Measurements from ENCODE around the gene PGAM2.
A peak's percentile ranks its signal among the peaks of the same experiment; 100 is the strongest.

PGAM2 gene

GRCh38 chr7:44106311-44107065, 41.1 kb upstream of the PGAM2 start:
- Mint-ChIP-seq H3K4me3 (no peak overlapping the region), H3K4me1 (ENCODE audit: low read depth) (peaks cover 4% of the 10 kb centered on the region), H3K9me3 (no peaks in the 10 kb centered on the region), H3K36me3 (ENCODE audit: low read depth) (no peaks in the 10 kb centered on the region), H3K27me3 (ENCODE audit: low read depth) (peaks cover 19% of the 10 kb centered on the region), H3K27ac (no peak overlapping the region)

GRCh38 chr7:44105832-44106231, 40.5 kb upstream of the PGAM2 start:
- H3K4me3 Mint-ChIP-seq: peak overlapping the region; percentile 27
- no peaks in the 10 kb centered on the region for H3K36me3 Mint-ChIP-seq (ENCODE audit: low read depth)
- H3K27ac Mint-ChIP-seq: no peak overlapping the region
- H3K4me1 Mint-ChIP-seq (ENCODE audit: low read depth): peaks cover 4% of the 10 kb centered on the region
- H3K27me3 Mint-ChIP-seq (ENCODE audit: low read depth): peaks cover 19% of the 10 kb centered on the region
- H3K9me3 Mint-ChIP-seq: no peaks in the 10 kb centered on the region

GRCh38 chr7:44104860-44105771, 39.7 kb upstream of the PGAM2 start:
- no peaks in the 10 kb centered on the region for H3K9me3 Mint-ChIP-seq
- H3K36me3 Mint-ChIP-seq (ENCODE audit: low read depth): no peaks in the 10 kb centered on the region
- peaks cover 4% of the 10 kb centered on the region for H3K4me1 Mint-ChIP-seq (ENCODE audit: low read depth)
- H3K27ac Mint-ChIP-seq: no peak overlapping the region
- peak overlapping the region; percentile 49 for H3K4me3 Mint-ChIP-seq
- H3K27me3 Mint-ChIP-seq (ENCODE audit: low read depth): peaks cover 19% of the 10 kb centered on the region

GRCh38 chr7:44103923-44104859, 38.8 kb upstream of the PGAM2 start, which contains the start of gene AEBP1:
AEBP1 (plus strand) TSS chr7:44104345; CDS start chr7:44104666, 321 bp downstream.
- peaks cover 4% of the 10 kb centered on the region for H3K4me1 Mint-ChIP-seq (ENCODE audit: low read depth)
- H3K36me3 Mint-ChIP-seq (ENCODE audit: low read depth): no peaks in the 10 kb centered on the region
- no peaks in the 10 kb centered on the region for H3K9me3 Mint-ChIP-seq

GRCh38 chr7:44103566-44103922, 38.2 kb upstream of the PGAM2 start:
- no peak overlapping the region for H3K27ac Mint-ChIP-seq
- peak overlapping the region; percentile 49 for H3K4me3 Mint-ChIP-seq
- H3K9me3 Mint-ChIP-seq: no peaks in the 10 kb centered on the region
- no peaks in the 10 kb centered on the region for H3K36me3 Mint-ChIP-seq (ENCODE audit: low read depth)
- peaks cover 19% of the 10 kb centered on the region for H3K27me3 Mint-ChIP-seq (ENCODE audit: low read depth)
- peaks cover 4% of the 10 kb centered on the region for H3K4me1 Mint-ChIP-seq (ENCODE audit: low read depth)

More at GRCh38 chr7:44103923-44104859, 38.8 kb upstream of the PGAM2 start, which contains the start of gene AEBP1:
- peaks cover 19% of the 10 kb centered on the region for H3K27me3 Mint-ChIP-seq (ENCODE audit: low read depth)
- peak within 1 kb of the TSS; percentile 49 for H3K4me3 Mint-ChIP-seq
- no peak within 1 kb of the TSS for H3K27ac Mint-ChIP-seq

- peaks cover 7% of the 10 kb centered on the region for H3K4me1 Mint-ChIP-seq (ENCODE audit: low read depth)
- H3K9me3 Mint-ChIP-seq: no peaks in the 10 kb centered on the region
- H3K27me3 Mint-ChIP-seq (ENCODE audit: low read depth): peaks cover 19% of the 10 kb centered on the region
- peak overlapping the region; percentile 49 for H3K4me3 Mint-ChIP-seq
- no peaks in the 10 kb centered on the region for H3K36me3 Mint-ChIP-seq (ENCODE audit: low read depth)
- H3K27ac Mint-ChIP-seq: no peak overlapping the region
These were observed 37.6 kb upstream of the PGAM2 start for GRCh38 chr7:44102846-44103565.

- no peaks in the 10 kb centered on the region for H3K9me3 Mint-ChIP-seq
- H3K27ac Mint-ChIP-seq: no peak overlapping the region
- no peak overlapping the region for H3K4me3 Mint-ChIP-seq
- H3K4me1 Mint-ChIP-seq (ENCODE audit: low read depth): peaks cover 14% of the 10 kb centered on the region
- peaks cover 19% of the 10 kb centered on the region for H3K27me3 Mint-ChIP-seq (ENCODE audit: low read depth)
- H3K36me3 Mint-ChIP-seq (ENCODE audit: low read depth): no peaks in the 10 kb centered on the region
These were observed 36.8 kb upstream of the PGAM2 start for GRCh38 chr7:44101966-44102845.

GRCh38 chr7:44101303-44101965, 36.1 kb upstream of the PGAM2 start:
- H3K4me3 Mint-ChIP-seq: no peak overlapping the region
- H3K4me1 Mint-ChIP-seq (ENCODE audit: low read depth): peaks cover 18% of the 10 kb centered on the region
- no peaks in the 10 kb centered on the region for H3K36me3 Mint-ChIP-seq (ENCODE audit: low read depth)
- H3K27ac Mint-ChIP-seq: no peak overlapping the region
- H3K9me3 Mint-ChIP-seq: no peaks in the 10 kb centered on the region
- H3K27me3 Mint-ChIP-seq (ENCODE audit: low read depth): peaks cover 19% of the 10 kb centered on the region

- Mint-ChIP-seq H3K4me1 (ENCODE audit: low read depth) (peaks cover 18% of the 10 kb centered on the region), H3K4me3 (no peak overlapping the region), H3K27me3 (ENCODE audit: low read depth) (peaks cover 16% of the 10 kb centered on the region), H3K27ac (no peak overlapping the region), H3K9me3 (no peaks in the 10 kb centered on the region), H3K36me3 (ENCODE audit: low read depth) (no peaks in the 10 kb centered on the region)
These were observed 35.3 kb upstream of the PGAM2 start for GRCh38 chr7:44100458-44101302.

- no peaks in the 10 kb centered on the region for H3K9me3 Mint-ChIP-seq
- H3K27me3 Mint-ChIP-seq (ENCODE audit: low read depth): peaks cover 8% of the 10 kb centered on the region
- peaks cover 18% of the 10 kb centered on the region for H3K4me1 Mint-ChIP-seq (ENCODE audit: low read depth)
- H3K27ac Mint-ChIP-seq: no peak overlapping the region
- no peak overlapping the region for H3K4me3 Mint-ChIP-seq
- H3K36me3 Mint-ChIP-seq (ENCODE audit: low read depth): no peaks in the 10 kb centered on the region
These were observed 34.3 kb upstream of the PGAM2 start for GRCh38 chr7:44099669-44100068.

- H3K27ac Mint-ChIP-seq: no peak overlapping the region
- no peaks in the 10 kb centered on the region for H3K36me3 Mint-ChIP-seq (ENCODE audit: low read depth)
- H3K9me3 Mint-ChIP-seq: no peaks in the 10 kb centered on the region
- H3K4me3 Mint-ChIP-seq: no peak overlapping the region
- peaks cover 17% of the 10 kb centered on the region for H3K4me1 Mint-ChIP-seq (ENCODE audit: low read depth)
- H3K27me3 Mint-ChIP-seq (ENCODE audit: low read depth): peaks cover 5% of the 10 kb centered on the region
These were observed 33.0 kb upstream of the PGAM2 start for GRCh38 chr7:44098092-44099068.

All from T-helper 1 cell treated with Interleukin-12 subunit alpha and Interleukin-12 subunit beta and Interleukin-4 antibody, amounts not matched to agents 30 μg/mL and 1 μg/mL, for 36 hours (primary cell).